Astrocyte (in vitro differentiated cells and primary cell): ENCODE results near the gene EPB41L1. TPM values are rescaled to one million over a fixed set of nuclear protein-coding genes. Genes with fewer than 3 reads are reported as not detected.
A peak's percentile ranks its signal among the peaks of the same experiment; 100 is the strongest.

Experiments
- DNase-seq: peaks from one replicate; pipeline ENCODE4 v3.0.0-alpha.2; 2010; ENCODE audit warnings: low read depth
- FAIRE-seq: peaks from 2 replicates; lab custom pipeline; 2011; peaks lifted over from hg19 to GRCh38; lab: Jason Lieb, UNC
- H2AFZ ChIP-seq: 2 replicates; pipeline ENCODE4 v1.6.0; 2012; ENCODE audit warnings: low read depth, low read length, inconsistent platforms
- H3K27ac ChIP-seq: 2 replicates; pipeline ENCODE4 v1.5.1; 2011; ENCODE audit warnings: low read depth, low read length, inconsistent platforms
- H3K27me3 ChIP-seq: 2 replicates; pipeline ENCODE4 v1.6.0; 2011; ENCODE audit warnings: low read length, inconsistent platforms; ENCODE audit not compliant: insufficient read depth
- H3K36me3 ChIP-seq: 2 replicates; pipeline ENCODE4 v1.5.1; 2011; ENCODE audit warnings: low read length, inconsistent platforms; ENCODE audit not compliant: insufficient read depth
- H3K4me1 ChIP-seq: 2 replicates; pipeline ENCODE4 v1.5.1; 2011; ENCODE audit warnings: low read length, inconsistent platforms; ENCODE audit not compliant: insufficient read depth
- H3K4me2 ChIP-seq: 2 replicates; pipeline ENCODE4 v1.6.0; 2012; ENCODE audit warnings: low read length, inconsistent platforms
- H3K4me3 ChIP-seq: 2 replicates; pipeline ENCODE4 v1.5.1; 2011; ENCODE audit warnings: low read depth, mild to moderate bottlenecking, low read length, inconsistent platforms; ENCODE audit not compliant: insufficient read depth
- H3K79me2 ChIP-seq: 2 replicates; pipeline ENCODE4 v1.6.0; 2012; ENCODE audit warnings: mild to moderate bottlenecking, low read length, inconsistent platforms; ENCODE audit not compliant: insufficient read depth
- H3K9ac ChIP-seq: 2 replicates; pipeline ENCODE4 v1.6.0; 2012; ENCODE audit warnings: mild to moderate bottlenecking, low read length, inconsistent platforms
- H3K9me3 ChIP-seq: 2 replicates; pipeline ENCODE4 v1.5.1; 2012; ENCODE audit warnings: low read depth, mild to moderate bottlenecking, low read length, inconsistent platforms; ENCODE audit not compliant: insufficient read depth
- H4K20me1 ChIP-seq: 2 replicates; pipeline ENCODE4 v1.6.0; 2012; ENCODE audit warnings: low read length, inconsistent platforms; ENCODE audit not compliant: insufficient read depth
- H3K27ac Mint-ChIP-seq: one replicate; pipeline ENCODE4 v1.8.0; 2021; ENCODE audit warnings: mild to moderate bottlenecking, mixed read lengths; ENCODE audit not compliant: unreplicated experiment
- H3K27me3 Mint-ChIP-seq: one replicate; pipeline ENCODE4 v1.8.0; 2021; ENCODE audit warnings: low read depth, mixed read lengths; ENCODE audit not compliant: unreplicated experiment
- H3K36me3 Mint-ChIP-seq: one replicate; pipeline ENCODE4 v1.8.0; 2021; ENCODE audit warnings: low read depth, mixed read lengths; ENCODE audit not compliant: unreplicated experiment
- H3K4me1 Mint-ChIP-seq: one replicate; pipeline ENCODE4 v1.8.0; 2021; ENCODE audit warnings: low read depth, mixed read lengths; ENCODE audit not compliant: unreplicated experiment
- H3K4me3 Mint-ChIP-seq: one replicate; pipeline ENCODE4 v1.8.0; 2021; ENCODE audit warnings: mild to moderate bottlenecking, moderate library complexity, mixed read lengths; ENCODE audit not compliant: unreplicated experiment
- H3K9me3 Mint-ChIP-seq: one replicate; pipeline ENCODE4 v1.8.0; 2021; ENCODE audit warnings: mild to moderate bottlenecking, mixed read lengths; ENCODE audit not compliant: unreplicated experiment
- EZH2 ChIP-seq: IDR thresholded peaks from 2 replicates; pipeline ENCODE4 v1.6.1; 2012; ENCODE audit warnings: mild to moderate bottlenecking, low read length, inconsistent platforms; ENCODE audit not compliant: insufficient read depth
- total RNA-seq: library from RNA; stranded (reverse); gene quantifications from 2 replicates; pipeline ENCODE4 v1.2.1, GENCODE V29; 2021
- TF ChIP-seq, protein P1 (sequence below): IDR thresholded peaks from 2 replicates; pipeline ENCODE4 v1.5.1; 2011; ENCODE audit warnings: low read depth, mild to moderate bottlenecking, inconsistent platforms, low read length, moderate library complexity; ENCODE audit not compliant: insufficient read depth

EPB41L1 gene
- total RNA-seq, 1 donor from 2014 or later: 39.4 TPM

DNA sequence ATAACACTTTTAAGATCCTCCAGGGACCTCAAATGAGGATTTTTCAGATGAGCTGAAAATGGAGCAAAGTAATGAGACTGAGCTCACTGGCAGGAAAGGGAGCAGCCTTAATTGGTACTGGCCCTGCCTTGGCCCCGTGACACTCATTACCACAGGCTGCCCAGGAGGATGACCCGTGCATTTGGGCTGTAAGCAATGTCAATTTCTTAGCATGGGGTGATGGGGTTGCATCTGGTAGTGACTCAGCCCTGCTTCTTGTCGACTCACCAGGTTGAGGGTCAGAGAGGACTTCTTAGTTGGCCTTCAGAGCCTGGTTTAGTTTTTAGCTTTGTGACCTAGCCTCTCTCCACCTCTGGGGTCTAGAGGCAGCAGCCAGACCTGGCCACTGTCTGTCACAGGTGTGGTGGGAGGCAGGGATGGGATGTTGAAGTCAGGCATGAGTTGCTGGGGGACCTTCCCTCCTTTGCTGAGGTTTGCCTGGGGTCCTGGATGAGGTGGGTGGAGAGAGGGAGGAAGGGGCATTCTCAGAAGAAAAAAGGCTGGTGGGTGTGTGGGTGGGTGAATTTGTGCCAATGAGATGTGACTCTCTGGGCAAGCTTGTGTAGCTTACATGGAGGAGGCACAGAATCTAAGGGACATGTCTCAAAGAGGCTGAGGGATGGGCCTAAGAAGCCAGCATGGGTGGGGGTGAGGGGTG, 25.9 kb upstream of the EPB41L1 start:
- no peak overlapping the region for H3K27ac ChIP-seq

DNA sequence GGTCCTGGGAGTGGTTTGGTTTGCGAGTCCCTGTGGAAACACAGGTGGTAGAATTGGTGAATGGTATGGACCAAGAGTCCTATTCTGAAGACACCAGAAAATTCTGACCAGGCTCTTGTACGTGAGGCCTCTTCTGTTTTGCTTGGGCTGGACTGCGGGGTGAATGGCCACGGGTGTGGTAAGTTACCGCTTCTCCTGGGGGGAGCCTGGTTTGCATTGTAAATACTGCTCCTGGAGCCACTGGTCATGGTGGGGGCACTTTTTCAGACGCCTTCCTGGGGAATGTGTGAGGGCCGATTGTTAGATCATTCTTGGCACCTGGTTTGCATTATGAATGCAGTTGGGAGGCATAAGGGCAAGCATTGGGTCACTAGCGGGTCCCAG, 25.4 kb upstream of the EPB41L1 start:
- Histone ChIP-seq H3K4me1 (peaks cover 9% of the 10 kb centered on the region), H3K36me3 (no peaks in the 10 kb centered on the region), H2AFZ (no peak overlapping the region), H3K27ac (no peak overlapping the region), H3K9me3 (no peaks in the 10 kb centered on the region), H3K4me3 (no peak overlapping the region), H3K9ac (no peak overlapping the region), H3K79me2 (no peaks in the 10 kb centered on the region), H4K20me1 (no peaks in the 10 kb centered on the region), H3K27me3 (peaks cover 4% of the 10 kb centered on the region), H3K4me2 (no peak overlapping the region)
- FAIRE-seq (no peak), DNase-seq (no peak)
- Mint-ChIP-seq H3K4me3 (no peak overlapping the region), H3K9me3 (no peaks in the 10 kb centered on the region), H3K27ac (no peak overlapping the region), H3K36me3 (peaks cover 2% of the 10 kb centered on the region), H3K27me3 (peaks cover 11% of the 10 kb centered on the region), H3K4me1 (peaks cover 16% of the 10 kb centered on the region)
- TF ChIP-seq, protein P1, sequence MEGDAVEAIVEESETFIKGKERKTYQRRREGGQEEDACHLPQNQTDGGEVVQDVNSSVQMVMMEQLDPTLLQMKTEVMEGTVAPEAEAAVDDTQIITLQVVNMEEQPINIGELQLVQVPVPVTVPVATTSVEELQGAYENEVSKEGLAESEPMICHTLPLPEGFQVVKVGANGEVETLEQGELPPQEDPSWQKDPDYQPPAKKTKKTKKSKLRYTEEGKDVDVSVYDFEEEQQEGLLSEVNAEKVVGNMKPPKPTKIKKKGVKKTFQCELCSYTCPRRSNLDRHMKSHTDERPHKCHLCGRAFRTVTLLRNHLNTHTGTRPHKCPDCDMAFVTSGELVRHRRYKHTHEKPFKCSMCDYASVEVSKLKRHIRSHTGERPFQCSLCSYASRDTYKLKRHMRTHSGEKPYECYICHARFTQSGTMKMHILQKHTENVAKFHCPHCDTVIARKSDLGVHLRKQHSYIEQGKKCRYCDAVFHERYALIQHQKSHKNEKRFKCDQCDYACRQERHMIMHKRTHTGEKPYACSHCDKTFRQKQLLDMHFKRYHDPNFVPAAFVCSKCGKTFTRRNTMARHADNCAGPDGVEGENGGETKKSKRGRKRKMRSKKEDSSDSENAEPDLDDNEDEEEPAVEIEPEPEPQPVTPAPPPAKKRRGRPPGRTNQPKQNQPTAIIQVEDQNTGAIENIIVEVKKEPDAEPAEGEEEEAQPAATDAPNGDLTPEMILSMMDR: no peak
- TF ChIP-seq EZH2: no peak

More for the DNA sequence above, 25.9 kb upstream of the EPB41L1 start:
- Histone ChIP-seq H3K36me3 (no peaks in the 10 kb centered on the region), H3K4me1 (peaks cover 9% of the 10 kb centered on the region), H3K9me3 (no peaks in the 10 kb centered on the region), H3K27me3 (peaks cover 4% of the 10 kb centered on the region), H3K4me3 (no peak overlapping the region), H3K4me2 (peak overlapping the region; percentile 19), H3K9ac (no peak overlapping the region), H2AFZ (no peak overlapping the region), H3K79me2 (no peaks in the 10 kb centered on the region), H4K20me1 (no peaks in the 10 kb centered on the region)
- TF ChIP-seq EZH2: no peak
- TF ChIP-seq, protein P1: no peak
- Mint-ChIP-seq H3K27ac (peak overlapping the region; percentile 90), H3K4me3 (peak overlapping the region; percentile 4), H3K9me3 (no peaks in the 10 kb centered on the region), H3K36me3 (peaks cover 2% of the 10 kb centered on the region), H3K4me1 (peaks cover 16% of the 10 kb centered on the region), H3K27me3 (peaks cover 11% of the 10 kb centered on the region)
- FAIRE-seq (no peak), DNase-seq (peak; percentile 65)

DNA sequence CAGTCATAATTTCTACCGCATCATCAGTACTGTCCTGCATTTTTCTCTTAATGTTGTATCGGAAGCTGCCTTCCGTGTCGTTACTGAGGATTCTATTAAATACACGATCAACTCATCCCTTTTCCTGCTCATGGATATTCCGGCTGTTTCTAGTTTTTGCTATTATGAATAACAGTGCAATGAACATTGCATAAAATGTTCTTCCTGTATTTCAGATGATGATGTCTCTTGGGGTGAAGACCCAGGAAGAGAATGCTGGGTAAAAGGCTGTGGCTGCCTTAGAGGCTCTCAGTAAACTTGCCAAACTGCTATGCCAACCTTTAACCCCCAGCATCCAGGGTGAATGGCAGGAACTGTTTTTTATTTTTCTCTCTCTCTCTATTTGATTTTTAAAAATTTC, 24.1 kb upstream of the EPB41L1 start:
- H3K4me3 Mint-ChIP-seq: no peak overlapping the region
- Histone ChIP-seq H3K27ac (no peak overlapping the region), H3K79me2 (no peaks in the 10 kb centered on the region), H3K27me3 (no peaks in the 10 kb centered on the region), H3K9me3 (no peaks in the 10 kb centered on the region), H3K4me1 (peaks cover 9% of the 10 kb centered on the region), H3K9ac (no peak overlapping the region), H4K20me1 (no peaks in the 10 kb centered on the region), H3K4me3 (no peak overlapping the region), H3K36me3 (no peaks in the 10 kb centered on the region), H3K4me2 (no peak overlapping the region), H2AFZ (no peak overlapping the region)
- peaks cover 2% of the 10 kb centered on the region for H3K36me3 Mint-ChIP-seq
- H3K27ac Mint-ChIP-seq: peak overlapping the region; percentile 19
- no peak for FAIRE-seq
- DNase-seq: no peak
- peaks cover 6% of the 10 kb centered on the region for H3K27me3 Mint-ChIP-seq
- H3K9me3 Mint-ChIP-seq: no peaks in the 10 kb centered on the region
- TF ChIP-seq EZH2: no peak
- TF ChIP-seq, protein P1: no peak
- peaks cover 16% of the 10 kb centered on the region for H3K4me1 Mint-ChIP-seq
